GM06990 (cell line): ENCODE results near the gene PPDPF.

ENCODE experiments used
- DNase-seq: peaks from one replicate; pipeline ENCODE4 v3.0.0-alpha.2; 2011; ENCODE audit not compliant: insufficient read length; ENCODE audit errors: extremely low read depth
- H3K27me3 ChIP-seq: replicated peaks from 2 replicates; pipeline ENCODE4 v1.6.0; 2011; ENCODE audit warnings: low read length; ENCODE audit not compliant: control insufficient read depth, insufficient read depth
- H3K36me3 ChIP-seq: 2 replicates; pipeline ENCODE4 v1.5.1; 2011; ENCODE audit warnings: low read length; ENCODE audit not compliant: control insufficient read depth, insufficient read depth
- H3K4me3 ChIP-seq: replicated peaks from 2 replicates; pipeline ENCODE4 v1.5.1; 2011; ENCODE audit warnings: low read depth, mild to moderate bottlenecking, control low read depth, low read length
- CTCF ChIP-seq: IDR thresholded peaks from 2 replicates; pipeline ENCODE4 v1.5.1; 2011; ENCODE audit warnings: low read length, control low read depth, mild to moderate bottlenecking, inconsistent platforms; ENCODE audit not compliant: insufficient read depth, poor library complexity, severe bottlenecking

Gene PPDPF

DNA sequence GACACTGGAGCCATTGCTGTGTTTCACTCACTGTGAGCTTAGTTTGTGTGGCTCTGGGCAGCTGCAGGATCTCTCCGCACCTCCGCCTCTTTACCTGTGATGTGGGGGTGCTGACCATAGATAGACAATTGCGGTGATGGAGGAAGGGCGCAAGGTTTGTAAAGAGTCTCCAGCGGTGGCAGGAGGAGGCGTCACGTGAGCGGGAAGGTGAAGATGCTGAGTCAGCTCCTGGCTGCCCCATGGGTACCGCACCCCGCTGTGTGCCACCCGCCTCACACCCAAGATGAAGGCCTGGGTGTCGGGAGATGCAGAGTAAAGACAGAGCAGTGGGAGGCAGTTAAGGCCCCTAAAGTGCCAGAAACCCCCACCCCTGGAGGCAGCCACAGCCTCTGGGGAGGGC lies 39.1 kb upstream of the PPDPF start:
- no peaks in the 10 kb centered on the region for H3K27me3 ChIP-seq

GRCh38 chr20:63482021-63482587 lies 38.5 kb upstream of the PPDPF start:
- Histone ChIP-seq H3K27me3 (no peaks in the 10 kb centered on the region), H3K4me3 (no peak overlapping the region), H3K36me3 (no peaks in the 10 kb centered on the region)
- no peak for DNase-seq
- TF ChIP-seq CTCF: no peak

More for the DNA sequence above, 39.1 kb upstream of the PPDPF start:
- no peak for TF ChIP-seq CTCF
- Histone ChIP-seq H3K36me3 (no peaks in the 10 kb centered on the region), H3K4me3 (no peak overlapping the region)
- DNase-seq: no peak

DNA sequence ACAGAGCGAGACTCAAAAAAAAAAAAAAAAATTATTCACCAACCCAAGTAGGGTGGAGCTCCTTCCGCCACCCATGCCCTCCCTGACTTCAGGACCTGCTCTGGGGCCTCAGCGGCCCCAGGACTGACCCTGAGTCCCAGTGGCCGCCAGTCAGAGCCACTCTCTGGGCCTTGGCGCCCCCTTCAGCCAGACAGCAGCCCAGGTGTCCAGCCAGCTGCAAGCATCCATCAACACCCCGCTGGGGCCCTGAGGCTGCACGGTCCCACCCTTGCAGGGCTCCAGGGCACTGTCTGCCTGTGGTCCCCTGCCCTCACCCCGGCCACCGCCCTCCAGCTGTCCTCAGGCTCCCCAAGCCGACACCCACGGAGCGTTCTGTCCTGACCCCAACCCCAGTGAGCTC lies 36.7 kb upstream of the PPDPF start:
- peak; percentile 27 for TF ChIP-seq CTCF
- Histone ChIP-seq H3K4me3 (no peak overlapping the region), H3K36me3 (no peaks in the 10 kb centered on the region), H3K27me3 (no peaks in the 10 kb centered on the region; the same call in 1 of the 2 replicates)
- no peak for DNase-seq

GRCh38 chr20:63484236-63484635 lies 36.3 kb upstream of the PPDPF start:
- TF ChIP-seq CTCF: no peak
- H3K36me3 ChIP-seq: no peaks in the 10 kb centered on the region
- no peak for DNase-seq
- no peak overlapping the region for H3K4me3 ChIP-seq
- no peaks in the 10 kb centered on the region; the same call in 1 of the 2 replicates for H3K27me3 ChIP-seq

GRCh38 chr20:63484651-63485403 lies 35.7 kb upstream of the PPDPF start:
- Histone ChIP-seq H3K27me3 (no peaks in the 10 kb centered on the region; the same call in 1 of the 2 replicates), H3K4me3 (no peak overlapping the region), H3K36me3 (no peaks in the 10 kb centered on the region)
- DNase-seq: no peak
- TF ChIP-seq CTCF: no peak
